SH-SY5Y (cell line): Measurements from ENCODE around the gene TMEM176A.

ENCODE experiments used
- GATA2 ChIP-seq: IDR thresholded peaks from 2 replicates; pipeline ENCODE4 v1.6.1; 2011; ENCODE audit warnings: mild to moderate bottlenecking, low read depth, low read length
- GATA3 ChIP-seq: IDR thresholded peaks from 2 replicates; pipeline ENCODE4 v1.6.1; 2011; ENCODE audit warnings: low read depth, mild to moderate bottlenecking, low read length, moderate library complexity

Gene TMEM176A

DNA sequence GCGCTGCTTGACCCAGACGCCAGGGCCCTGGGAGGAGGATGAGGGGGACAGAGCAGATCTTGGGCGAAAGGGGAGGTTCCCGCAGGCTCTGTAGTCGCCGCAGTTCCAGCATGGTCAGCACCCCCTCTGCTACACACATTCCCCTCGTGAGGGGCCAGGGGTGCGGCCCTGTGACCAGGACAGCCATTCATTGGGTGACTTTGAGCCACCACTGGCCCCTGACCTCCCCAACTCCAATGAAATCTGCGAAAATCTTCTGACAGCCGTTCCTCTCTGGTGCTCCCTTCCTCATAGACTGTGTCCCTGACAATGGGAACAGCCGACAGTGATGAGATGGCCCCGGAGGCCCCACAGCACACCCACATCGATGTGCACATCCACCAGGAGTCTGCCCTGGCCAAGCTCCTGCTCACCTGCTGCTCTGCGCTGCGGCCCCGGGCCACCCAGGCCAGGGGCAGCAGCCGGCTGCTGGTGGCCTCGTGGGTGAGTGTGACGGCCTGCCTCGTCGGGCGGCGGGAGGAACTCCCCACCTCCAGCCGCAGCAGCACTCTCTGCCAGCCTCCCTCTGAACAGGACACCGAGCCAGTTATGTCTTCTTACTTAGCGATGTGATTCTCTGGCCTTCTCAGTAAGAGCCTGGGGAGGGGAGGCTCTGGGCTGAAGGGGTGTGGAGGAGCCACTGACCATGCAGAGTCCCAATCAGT is 825 bp downstream of the TMEM176A start:
- TF ChIP-seq GATA2, result no peak

- no peak for TF ChIP-seq GATA3
- no peak for TF ChIP-seq GATA2
Observed at GRCh38 chr7:150801946-150802771, 1.6 kb downstream of the TMEM176A start.

DNA sequence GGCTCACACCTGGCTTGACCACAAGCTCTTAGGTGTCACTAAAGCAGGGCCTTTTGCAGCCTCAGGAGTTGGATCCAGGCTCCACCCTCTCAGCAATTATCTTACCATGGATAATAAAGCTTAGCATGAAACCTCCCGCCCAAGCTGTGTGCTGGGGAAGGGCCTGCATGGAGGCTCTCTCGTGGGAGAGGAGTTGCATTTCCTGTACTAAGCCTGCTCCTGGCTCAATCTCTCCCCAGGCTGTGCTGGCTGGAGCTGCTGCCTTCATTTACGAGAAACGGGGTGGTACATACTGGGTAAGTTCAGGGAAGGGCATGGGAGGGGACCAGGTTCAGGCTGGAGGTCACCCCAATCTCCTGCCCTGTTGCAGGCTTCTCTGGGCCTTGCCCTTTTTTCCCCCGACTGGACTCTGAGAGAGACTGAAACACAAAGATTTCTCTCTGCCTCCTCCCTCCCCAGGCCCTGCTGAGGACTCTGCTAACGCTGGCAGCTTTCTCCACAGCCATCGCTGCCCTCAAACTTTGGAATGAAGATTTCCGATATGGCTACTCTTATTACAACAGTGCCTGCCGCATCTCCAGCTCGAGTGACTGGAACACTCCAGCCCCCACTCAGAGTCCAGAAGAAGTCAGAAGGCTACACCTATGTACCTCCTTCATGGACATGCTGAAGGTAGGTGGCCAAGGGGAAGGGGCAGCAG is 2.7 kb downstream of the TMEM176A start:
- TF ChIP-seq GATA3, result no peak

GRCh38 chr7:150804802-150805201 is 4.2 kb downstream of the TMEM176A start:
- TF ChIP-seq GATA2 (no peak), GATA3 (no peak)

- TF ChIP-seq GATA2 (no peak), GATA3 (no peak)
Observed at GRCh38 chr7:150805864-150806263, 5.3 kb downstream of the TMEM176A start.

- TF ChIP-seq GATA3 (no peak), GATA2 (no peak)
Observed at GRCh38 chr7:150806454-150806853, 5.9 kb downstream of the TMEM176A start.

- TF ChIP-seq GATA3, result no peak
- no peak for TF ChIP-seq GATA2
Observed at GRCh38 chr7:150806863-150807262, 6.3 kb downstream of the TMEM176A start.

DNA sequence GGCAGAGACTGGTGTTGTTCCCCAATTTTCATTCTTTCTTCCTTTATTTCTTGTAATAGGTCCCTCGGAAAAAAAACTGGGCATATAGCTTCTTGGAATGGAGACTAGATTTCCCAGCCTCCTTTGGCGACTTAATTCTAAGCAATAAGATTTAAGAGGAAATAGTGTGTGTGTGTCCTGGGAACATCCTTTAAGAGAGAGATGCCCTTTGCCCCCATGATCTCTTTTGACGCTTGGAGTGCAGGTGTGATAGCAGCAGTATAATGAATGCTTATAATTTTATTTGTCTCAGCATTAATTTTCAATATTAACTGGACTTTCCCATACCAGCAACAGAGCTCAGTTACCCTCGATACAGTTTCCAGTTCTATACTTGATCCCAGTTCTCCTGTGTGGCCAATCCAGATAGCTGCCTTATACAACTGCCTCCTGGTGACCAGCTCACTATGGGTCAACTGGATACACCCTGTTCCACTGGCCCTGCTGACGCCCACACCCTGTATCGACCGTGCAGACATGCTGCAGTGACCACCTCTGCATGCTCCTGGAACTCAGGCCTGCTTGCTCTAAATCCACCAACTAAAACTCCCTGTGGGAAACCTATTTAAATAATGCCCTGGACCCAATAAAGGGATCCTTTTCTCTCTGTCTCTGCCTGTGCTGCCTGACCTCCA is 13.9 kb downstream of the TMEM176A start:
- TF ChIP-seq GATA2 (no peak), GATA3 (no peak)

DNA sequence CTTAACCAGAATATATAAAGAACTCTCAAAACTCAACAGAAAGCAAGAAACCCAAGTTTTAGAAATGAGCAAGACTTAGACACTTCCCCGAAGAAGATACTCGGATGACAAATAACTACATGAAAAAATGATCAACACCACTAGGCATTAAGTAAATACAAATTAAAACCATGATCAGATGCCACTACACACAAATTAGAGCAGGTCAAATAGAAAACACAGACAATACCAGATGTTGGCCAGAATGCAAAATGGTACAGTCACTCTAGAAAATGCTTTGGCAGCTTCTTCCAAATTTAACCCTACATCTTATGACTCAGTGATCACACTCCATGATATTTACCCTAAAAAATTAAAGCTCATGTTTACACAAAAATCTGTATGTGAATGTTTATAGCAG is 18.4 kb downstream of the TMEM176A start:
- TF ChIP-seq GATA3 (no peak), GATA2 (no peak)

DNA sequence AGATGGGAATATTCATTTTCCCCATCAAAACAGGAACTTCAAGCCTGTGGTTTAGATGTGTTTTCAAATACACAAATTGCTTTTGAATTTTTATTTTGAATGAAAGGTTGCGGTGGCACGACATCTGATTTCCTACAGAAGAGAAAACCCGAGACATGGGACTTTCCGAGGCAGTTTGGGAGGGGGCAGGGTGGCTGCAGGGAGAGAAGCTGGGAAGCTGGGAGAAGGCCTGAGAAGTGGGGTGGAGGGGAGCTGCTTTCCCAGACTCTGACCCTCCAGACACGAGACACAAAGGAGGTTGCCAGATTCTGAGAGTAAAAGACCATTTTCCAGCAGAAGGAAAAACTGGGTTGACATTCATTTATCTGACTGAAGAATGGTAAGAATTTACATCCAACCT is 19.6 kb downstream of the TMEM176A start:
- TF ChIP-seq GATA3 (no peak), GATA2 (no peak)

- no peak for TF ChIP-seq GATA2
- no peak for TF ChIP-seq GATA3
Observed at GRCh38 chr7:150820578-150821198, 20.1 kb downstream of the TMEM176A start.

- TF ChIP-seq GATA2, result no peak
- TF ChIP-seq GATA3, result no peak
Observed at GRCh38 chr7:150823043-150823442, 22.5 kb downstream of the TMEM176A start.

DNA sequence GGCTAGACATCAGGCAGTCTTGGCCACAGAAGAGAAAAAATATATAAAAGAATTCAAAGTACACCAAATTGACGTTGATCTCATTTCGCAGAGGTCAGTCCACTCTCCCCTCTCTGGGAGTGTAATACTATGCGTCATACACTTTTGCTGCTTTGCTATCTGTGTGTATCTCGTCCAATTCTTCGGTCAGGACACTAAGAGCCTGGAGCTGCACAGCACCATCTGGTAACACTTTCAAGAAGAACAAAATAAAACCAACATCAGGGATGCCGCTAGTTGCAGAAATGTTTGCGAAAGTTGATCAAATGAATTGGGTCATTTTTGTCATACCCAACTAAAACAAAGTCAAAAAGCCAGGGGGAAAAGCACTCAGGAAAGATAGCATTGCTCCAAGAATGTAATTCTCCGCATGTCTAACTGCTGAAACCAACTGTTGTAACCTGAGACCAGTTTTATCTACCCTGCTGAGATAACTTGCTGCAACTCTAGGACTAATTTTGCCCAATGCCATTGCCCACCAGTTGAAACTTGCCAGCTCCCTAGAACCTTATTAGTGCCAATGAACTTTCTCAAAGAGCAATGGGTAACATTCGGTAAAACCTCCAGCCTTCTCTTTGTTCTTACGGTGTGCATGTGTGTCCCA is 23.0 kb downstream of the TMEM176A start:
- TF ChIP-seq GATA3 (no peak), GATA2 (no peak)
